Upper lobe of left lung (tissue), 4 donors: ENCODE results near the gene CDH22.

Source experiments
- CTCF ChIP-seq, 6 experiments: fragments of 450-650 bp in 4 of 6; fragments of 200-600 bp in 2 of 6; sonication (generic) in 2 of 6; IDR thresholded peaks; one replicate each; pipeline ENCODE4 v1.5.1; 2016 to 2019; ENCODE audit warnings: antibody characterized with exemption in 6 of 6
- EP300 ChIP-seq, 4 donors: sonication (generic); formaldehyde crosslinking; IDR thresholded peaks; one replicate each; pipeline ENCODE4 v1.5.1; 2017; ENCODE audit warnings: antibody characterized with exemption in 4 of 4, control low read depth in 2 of 4
- POLR2A ChIP-seq, 4 donors: fragments of 450-650 bp; IDR thresholded peaks; one replicate each; pipeline ENCODE4 v1.5.1; 2016 to 2017; ENCODE audit warnings: antibody characterized with exemption in 4 of 4, mild to moderate bottlenecking in 2 of 4
- POLR2AphosphoS5 ChIP-seq, 2 donors: sonication (generic); formaldehyde crosslinking; IDR thresholded peaks; one replicate each; pipeline ENCODE4 v1.5.1; 2017; ENCODE audit warnings: antibody characterized with exemption in 2 of 2

- TF ChIP-seq POLR2A (IDR thresholded peaks at IDR 0.05) (no peak), CTCF (IDR thresholded peaks at IDR 0.05) (no peak), EP300 (IDR thresholded peaks at IDR 0.05) (no peak), POLR2AphosphoS5 (IDR thresholded peaks at IDR 0.05) (no peak)
Measured at GRCh38 chr20:46322641-46323040, 14.3 kb upstream of the CDH22 start.
